Measurements from ENCODE around the gene CARNS1. TPM values are rescaled to one million over a fixed set of nuclear protein-coding genes. Genes with fewer than 3 reads are reported as not detected.

Gene CARNS1
- total RNA-seq, 8 experiments from 2014 or later = 0.16 to 2.1 (median 0.67) TPM

- in situ Hi-C loops (cut with MboI; ENCODE audit: low pct_unique_long_range_greater_than_20kb in 2 of 9, low sequenced_read_pairs in 9 of 9, unreplicated experiment in 9 of 9) = no loop called here
- Histone ChIP-seq H3K27ac (no peak overlapping the region), H3K4me3 (no peak overlapping the region), H3K4me1 (replicated peaks in 1 of 2) (peaks cover 5 to 6% of the 10 kb centered on the region in 2 donors)
- peak in 2 of 8 experiments; percentile 5 to 12 for ATAC-seq (replicated peaks in 6 of 8)
- WGBS, 10 experiments = 65 to 100% (median 85%) methylated on average over 2 to 7 of the region's 22 CpGs; no CpG with 5 or more reads in 6 of the 10 experiments
Observed at GRCh38 chr11:67433536-67434394, 18.3 kb downstream of the CARNS1 start.

DNA sequence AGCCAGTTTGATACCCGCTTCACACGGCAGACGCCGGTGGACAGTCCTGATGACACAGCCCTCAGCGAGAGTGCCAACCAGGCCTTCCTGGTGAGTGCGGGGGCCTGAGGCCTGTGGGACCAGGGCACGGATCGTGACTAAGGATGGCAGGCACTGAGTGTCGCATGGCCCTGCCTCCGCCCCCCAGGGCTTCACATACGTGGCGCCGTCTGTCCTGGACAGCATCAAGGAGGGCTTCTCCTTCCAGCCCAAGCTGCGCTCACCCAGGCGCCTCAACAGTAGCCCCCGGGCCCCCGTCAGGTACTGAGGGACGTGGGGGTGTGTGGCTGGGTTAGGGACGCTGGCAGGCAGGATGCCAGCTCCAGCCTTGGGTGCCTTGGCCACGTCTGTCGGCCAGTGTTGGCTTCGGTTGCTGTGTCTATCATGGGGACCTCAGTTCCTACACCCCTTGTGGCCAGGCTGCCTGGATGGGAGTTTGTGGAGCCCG is 19.0 kb downstream of the CARNS1 start:
- H3K4me3 ChIP-seq = no peak overlapping the region
- H3K4me1 ChIP-seq (replicated peaks in 1 of 2) = peaks cover under 1 to 2% of the 10 kb centered on the region in 2 donors
- H3K27ac ChIP-seq = no peak overlapping the region
- no peak for ATAC-seq (replicated peaks in 6 of 8)
- WGBS, 10 experiments = 86 to 100% methylated on average over 1 to 6 of the region's 23 CpGs; no CpG with 5 or more reads in 8 of the 10 experiments
- in situ Hi-C loops (cut with MboI; ENCODE audit: low pct_unique_long_range_greater_than_20kb in 2 of 9, low sequenced_read_pairs in 9 of 9, unreplicated experiment in 9 of 9) = no loop called here

DNA sequence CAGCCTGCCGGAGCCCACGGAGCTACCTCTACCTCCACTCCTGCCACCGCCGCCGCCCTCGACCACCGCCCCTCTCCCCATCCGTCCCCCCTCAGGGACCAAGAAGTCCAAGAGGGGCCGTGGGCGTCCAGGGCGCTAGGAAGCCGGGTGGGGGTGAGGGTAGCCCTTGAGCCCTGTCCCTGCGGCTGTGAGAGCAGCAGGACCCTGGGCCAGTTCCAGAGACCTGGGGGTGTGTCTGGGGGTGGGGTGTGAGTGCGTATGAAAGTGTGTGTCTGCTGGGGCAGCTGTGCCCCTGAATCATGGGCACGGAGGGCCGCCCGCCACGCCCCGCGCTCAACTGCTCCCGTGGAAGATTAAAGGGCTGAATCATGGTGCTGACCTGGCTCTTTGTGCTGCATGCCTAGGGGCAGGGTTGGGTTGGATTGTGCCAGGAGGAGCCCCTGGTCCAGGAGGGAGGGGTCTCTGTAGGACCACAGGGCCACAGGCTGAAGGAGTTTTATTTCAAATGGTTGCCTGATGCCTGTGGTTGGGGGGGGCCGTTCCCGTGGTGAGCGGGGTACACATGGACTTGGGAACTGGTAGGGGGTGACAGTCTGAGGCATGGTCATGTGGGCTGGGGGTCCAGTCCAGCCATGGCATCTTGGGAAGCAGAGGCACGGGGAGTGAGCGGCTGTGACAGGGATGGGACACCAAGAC is 19.7 kb downstream of the CARNS1 start:
- in situ Hi-C loops (cut with MboI; ENCODE audit: low pct_unique_long_range_greater_than_20kb in 2 of 9, low sequenced_read_pairs in 9 of 9, unreplicated experiment in 9 of 9) = no loop called here

DNA sequence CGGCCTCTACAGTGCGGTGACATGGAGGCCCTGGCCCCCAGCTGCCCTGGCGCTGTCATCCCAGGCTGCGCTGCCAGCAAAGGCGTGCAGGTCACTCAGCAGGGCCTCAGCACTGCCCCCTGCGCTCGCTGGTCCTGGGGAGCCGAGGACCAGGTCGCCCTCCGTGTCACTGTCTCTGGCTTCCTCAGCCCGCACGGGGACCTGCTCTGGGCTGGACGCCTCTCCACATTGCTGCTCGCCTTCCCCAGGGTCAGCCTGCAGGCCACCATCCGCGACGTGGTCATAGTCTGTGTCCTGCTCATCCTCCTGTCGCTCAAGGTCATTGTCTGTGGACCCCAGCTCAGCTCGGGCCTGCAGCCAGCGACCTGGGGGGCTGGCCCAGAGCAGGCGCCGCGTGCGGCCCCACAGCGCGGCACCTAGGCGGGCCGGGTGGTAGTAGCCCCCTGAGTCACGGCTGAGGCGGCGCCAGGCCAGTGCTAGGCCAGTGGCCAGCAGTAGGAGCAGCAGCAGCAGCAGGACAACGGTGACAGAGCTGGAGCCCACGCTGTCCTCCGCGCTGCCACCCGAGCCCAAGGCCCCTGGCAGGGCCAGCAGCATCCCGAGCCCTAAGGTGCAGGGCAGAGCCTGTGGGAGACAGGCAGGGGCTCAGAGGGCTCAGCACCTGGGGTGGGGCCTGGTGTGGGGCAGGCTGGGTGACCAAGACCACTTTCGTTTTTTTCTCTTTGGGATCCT is 20.4 kb downstream of the CARNS1 start:
- H3K4me1 ChIP-seq (replicated peaks in 1 of 2) = no peaks in the 10 kb centered on the region
- peak overlapping the region in 1 of 2 donors; percentile 22 for H3K27ac ChIP-seq
- peak in 4 of 8 experiments; percentile 2 to 6 (median 4) for ATAC-seq (replicated peaks in 6 of 8)
- in situ Hi-C loops (cut with MboI; ENCODE audit: low pct_unique_long_range_greater_than_20kb in 2 of 9, low sequenced_read_pairs in 9 of 9, unreplicated experiment in 9 of 9) = no loop called here
- H3K4me3 ChIP-seq = no peak overlapping the region
- 60 to 100% (median 100%) methylated on average over 1 to 2 of the region's 38 CpGs; no CpG with 5 or more reads in 7 of the 10 experiments for WGBS, 10 experiments

More for the DNA sequence above, 19.7 kb downstream of the CARNS1 start:
- Histone ChIP-seq H3K4me1 (replicated peaks in 1 of 2) (no peaks in the 10 kb centered on the region), H3K27ac (no peak overlapping the region), H3K4me3 (no peak overlapping the region)
- peak in 2 of 8 experiments; percentile 0 to 1 for ATAC-seq (replicated peaks in 6 of 8)
- 90 to 100% methylated on average over 1 to 2 of the region's 26 CpGs; no CpG with 5 or more reads in 8 of the 10 experiments for WGBS, 10 experiments

- Histone ChIP-seq H3K4me3 (no peak overlapping the region), H3K4me1 (replicated peaks in 1 of 2) (no peaks in the 10 kb centered on the region), H3K27ac (peak overlapping the region in 1 of 2 donors; percentile 58)
- ATAC-seq (replicated peaks in 6 of 8) = peak in 6 of 8 experiments; percentile 7 to 53 (median 18)
- 33 to 100% (median 100%) methylated on average over 1 to 3 of the region's 6 CpGs; no CpG with 5 or more reads in 6 of the 10 experiments for WGBS, 10 experiments
- in situ Hi-C loops (cut with MboI; ENCODE audit: low pct_unique_long_range_greater_than_20kb in 2 of 9, low sequenced_read_pairs in 9 of 9, unreplicated experiment in 9 of 9) = no loop called here
Observed at GRCh38 chr11:67436459-67437081, 21.1 kb downstream of the CARNS1 start.

GRCh38 chr11:67437082-67437808 is 21.8 kb downstream of the CARNS1 start, which contains the start of gene PTPRCAP:
Gene PTPRCAP (minus strand): TSS chr11:67437682. CDS start chr11:67437619, 63 bp downstream.
- Histone ChIP-seq H3K4me3 (no peak within 1 kb of the TSS), H3K4me1 (replicated peaks in 1 of 2) (peaks cover 0 to 2% of the 10 kb centered on the region in 2 donors), H3K27ac (peak within 1 kb of the TSS in 1 of 2 donors; percentile 58)
- ATAC-seq (replicated peaks in 6 of 8) = no peak
- in situ Hi-C loops (cut with MboI; ENCODE audit: low pct_unique_long_range_greater_than_20kb in 2 of 9, low sequenced_read_pairs in 9 of 9, unreplicated experiment in 9 of 9) = no loop called here
- 100% methylated on average over 3 of the region's 26 CpGs; no CpG with 5 or more reads in 9 of the 10 experiments for WGBS, 10 experiments

DNA sequence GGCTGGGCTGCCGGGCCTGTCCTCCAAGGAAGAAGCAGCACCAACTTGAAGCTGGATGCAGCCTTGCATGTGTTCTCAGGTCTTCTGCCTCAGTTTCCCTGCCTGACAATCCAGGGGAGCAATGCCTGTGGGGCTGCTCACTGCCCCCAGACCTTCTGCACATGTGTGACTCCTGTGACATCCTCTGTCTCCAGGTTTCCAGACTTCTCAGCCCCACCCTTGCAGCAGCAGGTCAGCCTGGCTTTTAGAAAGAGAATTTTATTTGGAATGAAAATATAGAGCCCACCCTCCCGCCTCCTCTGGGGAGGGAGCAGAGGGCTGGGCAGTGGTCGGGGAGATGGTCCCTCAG is 22.3 kb downstream of the CARNS1 start:
- H3K27ac ChIP-seq = no peak overlapping the region
- in situ Hi-C loops (cut with MboI; ENCODE audit: low pct_unique_long_range_greater_than_20kb in 2 of 9, low sequenced_read_pairs in 9 of 9, unreplicated experiment in 9 of 9) = no loop called here

DNA sequence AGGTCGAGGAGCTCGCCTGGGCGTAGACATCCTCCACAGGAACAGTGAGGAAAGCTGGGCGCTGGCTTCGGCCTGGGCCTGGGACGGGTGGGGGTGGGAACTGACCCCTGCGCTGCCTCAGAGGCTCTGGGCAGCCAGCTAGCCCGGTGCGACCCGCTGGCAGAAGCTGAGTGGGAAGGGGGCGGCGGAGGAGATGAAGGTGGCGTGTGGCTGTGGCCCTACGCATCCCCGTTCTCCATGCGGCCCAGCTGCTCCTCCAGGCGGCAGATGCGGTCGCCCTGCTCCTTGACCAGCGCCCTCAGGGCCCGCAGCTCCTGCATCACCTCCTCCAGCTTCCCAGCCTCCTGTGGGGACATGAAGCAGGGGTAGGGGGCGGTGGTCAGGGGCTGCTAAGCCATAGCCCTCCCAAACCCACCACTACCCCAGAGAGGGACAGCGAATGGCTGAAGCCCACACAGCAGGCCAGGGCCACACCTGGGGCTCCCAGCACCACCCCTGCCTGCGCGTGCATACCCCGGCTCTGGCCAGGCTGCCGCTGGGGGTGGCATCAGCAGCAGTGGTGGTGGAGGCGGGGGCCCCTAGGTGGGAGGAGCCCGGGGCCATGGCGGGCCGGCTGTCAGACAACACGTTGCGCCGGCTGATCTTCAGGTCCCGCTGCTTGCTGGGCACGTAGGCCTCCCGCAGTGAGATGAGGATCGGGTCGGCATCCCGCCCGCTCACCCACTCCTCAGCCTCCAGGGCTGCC is 22.9 kb downstream of the CARNS1 start:
- in situ Hi-C loops (cut with MboI; ENCODE audit: low pct_unique_long_range_greater_than_20kb in 2 of 9, low sequenced_read_pairs in 9 of 9, unreplicated experiment in 9 of 9) = no loop called here
- H3K4me1 ChIP-seq (replicated peaks in 1 of 2) = peaks cover 0 to 6% of the 10 kb centered on the region in 2 donors
- H3K27ac ChIP-seq = no peak overlapping the region
- H3K4me3 ChIP-seq = no peak overlapping the region
- ATAC-seq (replicated peaks in 6 of 8) = no peak
- WGBS, 10 experiments = 60 to 100% methylated on average over 1 to 2 of the region's 41 CpGs; no CpG with 5 or more reads in 8 of the 10 experiments

More for the DNA sequence above, 22.3 kb downstream of the CARNS1 start:
- no peak for ATAC-seq (replicated peaks in 6 of 8)
- peaks cover 0 to 6% of the 10 kb centered on the region in 2 donors for H3K4me1 ChIP-seq (replicated peaks in 1 of 2)
- H3K4me3 ChIP-seq = no peak overlapping the region
- 83% methylated on average over 1 of the region's 3 CpGs; no CpG with 5 or more reads in 9 of the 10 experiments for WGBS, 10 experiments

DNA sequence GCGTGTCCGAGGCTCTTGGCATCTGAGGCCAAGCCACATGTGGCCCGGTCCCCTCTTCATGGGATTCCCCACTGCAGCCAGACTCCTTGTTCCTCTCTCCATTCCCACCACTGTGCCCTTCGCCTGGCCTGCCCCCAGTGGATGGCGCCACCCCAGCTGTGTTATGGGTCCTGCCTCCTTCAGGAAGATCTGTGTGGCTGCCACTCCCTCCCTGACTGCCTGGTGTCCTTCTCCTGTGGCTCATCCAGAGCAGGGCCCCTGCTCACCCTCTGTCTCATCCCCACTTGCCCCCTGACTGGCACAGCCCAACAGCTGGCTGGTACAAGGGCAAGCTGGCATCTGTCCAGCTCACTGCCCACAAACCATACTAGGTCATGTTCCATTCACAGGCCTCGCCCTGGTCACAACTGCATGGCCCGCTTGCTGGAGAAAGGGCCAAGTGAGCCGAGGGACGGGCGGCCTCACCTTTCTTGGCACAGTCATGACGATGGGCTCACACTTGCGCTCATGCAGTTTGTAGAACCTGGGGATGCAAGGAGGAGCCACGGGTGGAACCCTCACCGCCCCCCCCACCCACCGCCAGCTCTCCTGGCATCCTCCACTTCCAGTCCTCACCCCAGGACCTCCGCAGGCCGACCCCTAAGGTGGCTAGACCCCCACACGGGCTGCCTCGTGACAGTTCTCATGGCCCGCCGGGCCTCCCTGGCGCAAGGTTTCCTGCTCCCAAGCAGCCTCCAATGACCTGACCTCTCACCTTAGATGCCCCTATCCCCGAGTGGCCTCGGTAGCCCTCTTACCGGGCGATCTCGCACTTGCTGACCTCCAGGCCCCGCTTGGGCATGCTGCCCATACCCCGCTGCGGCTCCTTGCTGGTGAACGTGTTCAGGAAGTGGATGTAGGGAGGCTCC is 24.1 kb downstream of the CARNS1 start:
- ATAC-seq (replicated peaks in 6 of 8) = peak in 2 of 8 experiments; percentile 1 to 2
- 92 to 100% (median 100%) methylated on average over 1 to 4 of the region's 31 CpGs; no CpG with 5 or more reads in 7 of the 10 experiments for WGBS, 10 experiments
- H3K4me1 ChIP-seq (replicated peaks in 1 of 2) = peaks cover 0 to 6% of the 10 kb centered on the region in 2 donors
- no peak overlapping the region for H3K27ac ChIP-seq
- in situ Hi-C loops (cut with MboI; ENCODE audit: low pct_unique_long_range_greater_than_20kb in 2 of 9, low sequenced_read_pairs in 9 of 9, unreplicated experiment in 9 of 9) = no loop called here
- no peak overlapping the region for H3K4me3 ChIP-seq

- WGBS, 10 experiments = 60 to 100% (median 86%) methylated on average over 1 to 8 of the region's 17 CpGs; no CpG with 5 or more reads in 3 of the 10 experiments
- H3K27ac ChIP-seq = no peak overlapping the region
- no peak overlapping the region for H3K4me3 ChIP-seq
- peaks cover 0 to 6% of the 10 kb centered on the region in 2 donors for H3K4me1 ChIP-seq (replicated peaks in 1 of 2)
- in situ Hi-C loops (cut with MboI; ENCODE audit: low pct_unique_long_range_greater_than_20kb in 2 of 9, low sequenced_read_pairs in 9 of 9, unreplicated experiment in 9 of 9) = no loop called here
- ATAC-seq (replicated peaks in 6 of 8) = no peak
Observed at GRCh38 chr11:67440229-67441097, 25.0 kb downstream of the CARNS1 start.
